Brain microvascular endothelial cell (primary cell): ENCODE measurements around the gene ROM1.
"Not testable (repeated sequence)": the region's sequence is repeated elsewhere in the genome, so short reads cannot be mapped to it uniquely, and the experiment has no call there.

Experiments
- DNase-seq: peaks from one replicate; pipeline ENCODE4 v3.0.0-alpha.2; 2020
- H3K27ac ChIP-seq: fragments of 250-450 bp; sonication (Bioruptor Pico); 2 replicates; pipeline ENCODE4 v1.5.1; 2020; ENCODE audit warnings: mild to moderate bottlenecking, moderate library complexity
- H3K27me3 ChIP-seq: fragments of 250-450 bp; sonication (Bioruptor Pico); replicated peaks from 2 replicates; pipeline ENCODE4 v1.5.1; 2020; ENCODE audit warnings: mild to moderate bottlenecking
- H3K36me3 ChIP-seq: fragments of 250-450 bp; sonication (Bioruptor Pico); replicated peaks from 2 replicates; pipeline ENCODE4 v1.5.1; 2020; ENCODE audit warnings: mild to moderate bottlenecking
- H3K4me3 ChIP-seq: 2 replicates; pipeline ENCODE4 v1.5.1; 2011; ENCODE audit warnings: low read depth, mild to moderate bottlenecking, control low read depth, low read length, moderate library complexity
- CTCF ChIP-seq: IDR thresholded peaks from 2 replicates; pipeline ENCODE4 v1.5.1; 2011; ENCODE audit warnings: low read depth, mild to moderate bottlenecking, moderate library complexity, low read length, control low read depth, inconsistent platforms; ENCODE audit errors: missing control alignments
- in situ Hi-C: cut with HindIII; loops from 2 replicates; pipeline ENCODE4 v1.10.0; 2017; ENCODE audit warnings: low sequenced_read_pairs, low pct_ligation_motif_present

ROM1 gene

GRCh38 chr11:62648185-62648966 is 35.3 kb downstream of the ROM1 start:
- in situ Hi-C loops = no loop called here
- no peak overlapping the region for H3K4me3 ChIP-seq
- H3K27ac ChIP-seq = no peak overlapping the region
- no peak for TF ChIP-seq CTCF
- no peak for DNase-seq
- H3K36me3 ChIP-seq = peaks cover 32% of the 10 kb centered on the region
- no peaks in the 10 kb centered on the region for H3K27me3 ChIP-seq

- Histone ChIP-seq H3K27me3 (no peaks in the 10 kb centered on the region), H3K36me3 (peaks cover 27% of the 10 kb centered on the region), H3K27ac (no peak overlapping the region), H3K4me3 (no peak overlapping the region)
- no peak for DNase-seq
- in situ Hi-C loops = no loop called here
- TF ChIP-seq CTCF = no peak
Measured at GRCh38 chr11:62648967-62649364, 35.9 kb downstream of the ROM1 start.

- H3K36me3 ChIP-seq = peaks cover 22% of the 10 kb centered on the region
- H3K27me3 ChIP-seq = no peaks in the 10 kb centered on the region
- in situ Hi-C loops = no loop called here
- H3K27ac ChIP-seq = no peak overlapping the region
- H3K4me3 ChIP-seq = no peak overlapping the region
- no peak for DNase-seq
- TF ChIP-seq CTCF = no peak
Measured at GRCh38 chr11:62649486-62649885, 36.4 kb downstream of the ROM1 start.

- H3K27me3 ChIP-seq, H3K27ac ChIP-seq, in situ Hi-C loops: not testable (repeated sequence)
Measured at GRCh38 chr11:62650283-62650682, 37.2 kb downstream of the ROM1 start.

GRCh38 chr11:62652161-62653006 is 39.3 kb downstream of the ROM1 start:
- Histone ChIP-seq H3K4me3 (peak overlapping the region; percentile 79), H3K36me3 (peaks cover 18% of the 10 kb centered on the region), H3K27ac (peak overlapping the region; percentile 61), H3K27me3 (no peaks in the 10 kb centered on the region)
- in situ Hi-C loops = no loop called here
- no peak for TF ChIP-seq CTCF
- DNase-seq = no peak

More at GRCh38 chr11:62650283-62650682, 37.2 kb downstream of the ROM1 start:
- not testable (repeated sequence) for DNase-seq, H3K4me3 ChIP-seq
- H3K36me3 ChIP-seq = peaks cover 18% of the 10 kb centered on the region

GRCh38 chr11:62654297-62654696 is 41.2 kb downstream of the ROM1 start:
- TF ChIP-seq CTCF = no peak
- Histone ChIP-seq H3K36me3 (peaks cover 4% of the 10 kb centered on the region), H3K27me3 (no peaks in the 10 kb centered on the region), H3K4me3 (no peak overlapping the region), H3K27ac (no peak overlapping the region)
- in situ Hi-C loops = no loop called here
- no peak for DNase-seq
